GM18519 (cell line): ENCODE data around the gene SCT.
"Not testable (repeated sequence)": the region's sequence is repeated elsewhere in the genome, so short reads cannot be mapped to it uniquely, and the experiment has no call there.

Source experiments
- ATAC-seq: cut with Tn5 transposase; IDR thresholded peaks from one replicate; pipeline ENCODE4 v1.9.1; 2021; ENCODE audit warnings: mild to moderate bottlenecking, moderate library complexity; ENCODE audit not compliant: unreplicated experiment, low FRiP score

SCT gene, protein sequence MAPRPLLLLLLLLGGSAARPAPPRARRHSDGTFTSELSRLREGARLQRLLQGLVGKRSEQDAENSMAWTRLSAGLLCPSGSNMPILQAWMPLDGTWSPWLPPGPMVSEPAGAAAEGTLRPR

DNA sequence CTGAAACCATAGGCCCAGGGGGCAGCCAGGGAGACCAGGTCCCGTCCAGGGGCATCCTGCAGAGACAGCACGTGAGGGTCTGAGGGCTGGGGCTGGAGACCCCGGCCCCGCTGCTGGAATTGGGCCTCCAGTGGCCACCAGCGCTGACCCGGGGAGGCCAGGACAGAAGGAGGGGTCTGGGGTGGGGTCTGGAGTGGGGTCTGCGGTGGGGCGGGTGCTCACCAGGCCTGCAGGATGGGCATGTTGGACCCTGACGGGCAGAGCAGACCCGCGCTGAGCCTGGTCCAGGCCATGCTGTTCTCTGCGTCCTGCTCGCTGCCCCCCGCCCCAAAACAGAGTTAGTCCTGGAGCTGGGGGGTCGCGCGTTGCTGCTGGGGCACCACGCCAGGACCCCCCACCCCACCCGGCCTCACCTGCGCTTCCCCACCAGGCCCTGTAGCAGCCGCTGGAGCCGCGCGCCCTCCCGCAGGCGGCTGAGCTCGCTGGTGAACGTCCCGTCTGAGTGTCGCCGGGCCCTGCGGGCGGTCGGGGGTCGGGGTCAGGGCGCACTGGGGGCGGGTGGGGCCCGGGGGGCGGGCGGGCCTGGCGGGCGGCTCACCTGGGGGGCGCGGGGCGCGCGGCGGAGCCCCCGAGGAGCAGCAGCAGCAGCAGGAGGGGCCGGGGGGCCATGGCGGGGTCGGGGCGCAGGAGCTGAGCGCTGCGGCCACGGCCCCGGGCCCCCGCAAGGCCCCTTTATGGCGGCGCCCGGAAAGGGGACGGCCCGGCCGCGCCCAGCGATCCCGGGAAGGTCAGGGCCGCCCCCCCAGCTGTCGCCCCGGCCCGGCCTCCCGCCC lies at the start of gene SCT:
Gene SCT (minus strand): TSS at position 707 of the 833 bp plus-strand sequence. CDS start 38 bp downstream, at position 669.
- ATAC-seq: no peak

DNA sequence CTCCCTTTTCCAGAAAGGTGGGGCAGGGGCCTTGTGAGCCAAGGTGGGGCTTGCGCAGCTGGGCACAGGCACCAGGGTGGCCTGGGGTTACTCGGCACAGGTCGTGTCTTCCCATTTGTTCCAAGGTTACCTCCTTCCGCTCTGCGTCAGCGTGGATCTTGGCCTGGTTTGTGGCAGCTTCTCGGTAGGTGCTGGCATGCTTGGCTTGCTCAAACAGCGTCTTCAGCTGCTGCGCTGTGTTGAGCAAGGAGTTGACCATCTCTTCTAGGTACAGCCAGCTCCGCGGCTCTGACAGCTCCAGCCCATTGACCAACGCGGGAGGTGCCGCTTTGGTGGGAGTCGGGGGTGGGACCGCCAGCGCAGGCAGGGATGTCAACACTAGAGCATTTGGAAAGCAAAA lies 47.4 kb upstream of the SCT start:
- ATAC-seq: no peak

DNA sequence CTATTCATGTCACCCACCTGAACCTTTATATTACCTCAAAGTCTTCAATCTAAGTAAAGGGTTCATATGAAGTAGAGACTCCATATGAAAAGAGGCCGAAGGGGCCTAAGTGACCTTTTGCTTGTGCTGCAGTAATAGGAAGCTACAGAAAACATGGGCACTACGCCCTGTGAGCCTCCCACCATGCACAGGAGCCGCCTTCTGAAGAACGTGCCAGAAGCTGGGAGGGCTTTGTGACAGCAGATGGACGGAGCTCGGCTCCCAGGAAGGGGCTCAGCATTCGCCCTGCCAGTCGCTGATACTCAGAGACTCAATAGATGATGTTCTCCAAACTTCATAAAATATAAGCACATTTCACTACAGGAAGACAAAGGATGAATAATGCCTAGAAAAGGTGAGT lies 46.9 kb upstream of the SCT start:
- ATAC-seq: no peak

DNA sequence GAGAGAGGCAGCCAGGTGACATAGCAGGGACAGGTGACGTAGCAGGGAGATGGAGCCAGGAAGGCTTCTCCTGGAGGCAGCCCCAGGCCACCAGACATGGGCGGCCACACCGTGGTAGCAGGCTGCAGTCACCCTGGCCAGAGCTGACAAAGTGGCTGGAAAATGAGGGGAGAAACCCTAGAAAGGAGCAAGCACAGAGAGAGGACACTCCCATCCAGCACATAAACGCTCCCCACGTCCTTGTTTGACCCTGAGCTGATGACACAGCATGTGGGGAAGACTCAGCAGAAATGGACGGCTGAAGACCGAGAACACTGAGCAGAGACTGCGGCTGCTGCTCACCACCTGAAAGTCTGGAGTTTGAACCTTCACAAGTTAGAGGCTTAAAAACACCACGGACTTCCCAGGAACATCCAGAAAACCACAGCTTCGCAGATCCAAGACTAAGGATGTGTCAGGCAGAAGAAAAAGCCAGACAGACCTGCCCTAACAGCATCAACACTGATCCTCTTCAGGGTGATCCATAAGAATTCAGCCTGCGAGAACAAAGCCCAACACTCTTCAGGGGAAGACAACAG lies 38.8 kb upstream of the SCT start:
- ATAC-seq: no peak

DNA sequence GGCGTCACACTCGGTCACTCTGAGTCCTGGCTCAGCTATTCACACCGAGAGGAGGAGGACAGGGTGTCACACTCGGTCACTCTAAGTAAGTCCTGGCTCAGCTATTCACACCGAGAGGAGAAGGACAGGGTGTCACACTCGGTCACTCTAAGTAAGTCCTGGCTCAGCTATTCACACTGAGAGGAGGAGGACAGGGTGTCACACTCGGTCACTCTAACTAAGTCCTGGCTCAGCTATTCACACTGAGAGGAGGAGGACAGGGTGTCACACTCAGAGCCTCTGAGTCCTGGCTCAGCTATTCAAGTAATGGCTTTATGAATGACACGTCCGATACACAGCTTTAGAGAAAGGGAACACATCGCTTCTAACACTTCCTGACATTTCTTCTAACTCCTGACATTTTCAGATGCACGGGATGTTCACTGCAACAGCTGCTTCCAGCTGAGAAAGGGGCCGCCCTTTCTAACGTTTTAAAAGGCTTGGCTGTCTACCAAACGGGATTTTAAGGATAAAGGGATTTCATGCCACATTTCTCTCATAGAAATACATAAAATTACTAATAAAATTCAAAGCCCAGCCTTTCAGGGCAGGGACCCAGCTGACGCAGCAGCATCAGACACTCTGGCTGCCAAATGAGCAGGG lies 38.2 kb upstream of the SCT start:
- no peak for ATAC-seq

DNA sequence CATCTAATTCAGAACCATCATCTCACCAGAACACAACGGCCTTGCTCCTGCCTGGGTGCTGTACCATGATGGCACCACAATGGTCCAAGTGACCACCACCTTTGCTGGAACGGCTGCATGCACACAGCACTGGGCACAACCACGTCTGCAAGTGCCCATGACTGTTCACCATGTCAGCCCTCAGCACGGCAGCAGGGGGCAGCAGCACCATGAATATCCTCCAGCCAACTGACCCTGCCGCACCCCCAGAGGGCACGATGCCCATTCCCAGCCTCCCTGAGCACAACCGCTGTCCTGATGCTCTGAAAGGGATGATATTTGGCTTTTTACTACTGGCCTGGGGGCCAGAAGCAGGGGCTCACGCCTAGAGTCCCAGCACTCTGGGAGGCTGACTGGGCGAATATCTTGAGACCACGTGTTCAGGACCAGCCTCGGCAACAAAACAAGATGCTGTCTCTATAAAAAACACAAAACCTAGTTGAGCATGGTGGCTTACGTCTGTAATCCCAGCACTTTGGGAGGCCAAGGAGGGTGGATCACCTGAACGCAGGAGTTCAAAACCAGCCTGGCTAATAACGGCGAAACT lies 35.8 kb upstream of the SCT start:
- ATAC-seq: no peak

DNA sequence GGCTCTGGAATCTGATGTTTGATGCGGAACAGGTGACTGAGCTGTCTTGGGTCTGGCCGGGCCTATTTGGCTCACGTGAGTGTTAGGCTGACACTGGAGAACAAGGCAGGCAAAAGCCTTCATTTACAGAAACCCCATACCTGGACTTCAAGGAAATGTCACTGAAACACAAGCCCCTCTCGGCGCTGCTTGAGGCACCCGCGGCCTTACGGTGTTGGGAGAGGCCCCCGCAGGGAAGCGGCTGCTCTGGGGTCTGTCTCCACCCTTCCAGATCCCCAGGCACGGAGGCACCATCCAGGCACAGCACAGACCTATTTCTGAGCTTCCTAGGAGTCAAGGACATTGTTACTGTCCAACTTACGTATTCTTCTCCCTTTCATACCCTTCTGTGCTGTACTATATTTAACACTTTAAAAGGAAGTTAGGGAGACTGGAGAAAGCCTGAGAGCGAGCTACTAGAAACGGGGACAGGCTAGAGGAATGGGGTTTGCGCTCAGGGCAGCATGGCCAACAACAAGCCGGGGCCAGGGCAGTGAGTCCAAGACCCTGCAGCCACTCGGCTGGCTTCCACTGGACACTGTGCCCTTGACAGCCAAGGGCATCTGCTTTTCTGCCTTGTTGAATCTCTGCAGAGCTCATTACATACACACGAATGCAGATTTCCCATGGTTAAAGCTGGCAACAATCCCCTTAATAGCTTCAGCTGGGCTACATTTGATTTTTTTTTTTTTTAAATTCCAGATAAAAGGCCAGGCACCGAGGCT lies 33.9 kb upstream of the SCT start:
- ATAC-seq: no peak

DNA sequence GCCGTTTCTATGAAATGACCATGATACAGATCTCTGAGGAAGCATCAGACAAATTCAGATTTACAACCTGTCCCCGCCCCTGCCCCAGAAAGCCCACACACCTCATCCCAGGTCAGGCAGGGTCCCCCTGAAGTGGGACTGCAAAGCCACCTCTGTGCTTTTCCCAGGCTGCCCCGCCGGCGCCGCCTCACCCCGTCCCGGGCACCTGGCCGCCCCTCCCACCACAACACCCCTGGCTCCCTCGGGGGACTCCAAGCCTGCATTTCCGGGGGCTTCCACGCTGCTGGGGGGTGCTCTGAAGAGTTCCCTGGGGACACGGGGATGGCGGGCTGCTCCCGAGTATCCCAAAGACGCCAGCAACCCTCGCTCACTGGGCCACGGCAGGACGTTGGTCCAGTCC lies 33.3 kb upstream of the SCT start:
- ATAC-seq: no peak

DNA sequence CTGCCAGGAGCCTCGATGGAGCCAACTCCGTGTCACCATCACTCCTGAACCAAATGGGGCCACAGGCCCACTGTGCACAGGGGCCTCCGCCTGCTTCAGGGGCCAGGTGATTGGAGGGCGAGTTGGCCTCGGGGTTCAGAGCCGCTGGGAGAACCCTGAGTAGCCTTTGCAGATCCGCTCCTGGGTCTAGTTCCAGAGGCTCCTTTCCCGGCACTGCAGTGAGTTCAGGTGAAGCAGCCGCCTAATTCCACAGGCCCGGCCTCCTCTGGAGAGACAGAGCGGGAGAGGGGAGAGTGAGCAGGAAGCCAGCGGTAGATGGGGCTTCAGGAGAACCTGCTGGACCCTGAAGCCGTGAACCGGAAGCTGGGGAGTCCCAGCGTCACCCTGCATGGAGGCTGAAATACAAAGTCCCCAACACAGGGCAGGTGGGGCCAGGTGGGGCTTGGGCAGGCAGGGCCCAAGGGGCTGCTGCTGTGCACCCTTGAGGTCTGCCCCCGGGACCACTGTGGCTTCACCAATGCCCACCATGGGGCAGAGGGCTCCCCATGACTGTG lies 32.6 kb upstream of the SCT start:
- ATAC-seq: no peak

DNA sequence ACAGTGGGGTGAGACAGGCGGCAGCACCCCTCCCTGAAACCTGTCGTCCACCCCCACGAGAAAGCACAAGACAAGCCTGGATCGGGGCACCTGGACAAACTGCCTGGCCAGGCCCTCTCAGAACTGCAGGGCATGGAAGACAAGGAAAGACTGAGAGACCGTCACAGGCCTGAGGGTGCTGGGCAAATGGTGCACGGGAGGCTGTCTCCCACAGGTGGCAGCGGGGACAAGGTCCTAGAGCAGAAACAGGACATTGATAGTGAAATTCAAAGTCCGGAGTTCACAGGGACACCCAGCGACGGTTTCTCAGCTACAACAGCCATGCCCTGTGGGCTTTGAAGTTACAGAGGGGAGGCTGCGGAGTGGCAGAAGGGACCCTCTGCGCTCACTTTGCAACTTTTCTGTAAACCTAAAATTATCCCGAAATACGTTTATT lies 30.7 kb upstream of the SCT start:
- no peak for ATAC-seq

DNA sequence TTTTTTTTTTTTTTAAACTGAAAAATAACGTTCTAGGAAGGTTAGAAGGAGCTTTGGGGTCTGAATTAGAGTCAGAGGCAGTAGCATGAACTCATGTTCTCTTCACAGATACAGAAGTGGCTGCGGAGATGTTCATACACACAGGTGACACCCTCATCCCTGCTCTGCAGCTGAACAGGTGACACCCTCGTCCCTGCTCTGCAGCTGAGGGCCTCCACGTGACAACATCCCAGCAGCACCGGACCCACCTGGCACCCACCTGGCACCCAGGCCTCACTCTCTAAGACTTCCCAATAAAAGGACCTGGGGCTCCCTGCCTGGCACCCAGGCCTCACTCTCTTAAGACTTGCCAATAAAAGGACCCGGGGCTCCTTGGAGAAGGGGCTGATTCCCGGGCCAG lies 29.9 kb upstream of the SCT start:
- no peak for ATAC-seq

DNA sequence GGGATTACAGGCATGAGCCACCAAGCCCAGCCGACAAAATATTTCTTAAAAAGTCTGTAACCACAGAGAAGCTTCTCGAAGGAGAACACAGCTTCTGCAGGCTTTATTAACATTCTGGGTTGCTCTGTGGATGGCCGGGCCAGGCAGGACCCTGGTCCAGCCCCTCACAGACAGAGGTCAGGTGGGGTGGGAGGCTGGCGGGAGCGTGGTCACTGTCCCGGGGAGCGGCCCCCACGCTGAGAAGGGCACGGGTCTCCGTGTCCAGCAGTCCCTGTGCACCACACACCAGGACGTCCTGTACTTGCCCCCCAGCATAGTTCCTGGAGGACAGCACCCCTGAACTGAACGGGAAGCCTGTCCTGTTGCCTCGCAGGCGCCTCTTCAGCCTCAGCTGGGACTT lies 29.4 kb upstream of the SCT start:
- no peak for ATAC-seq

DNA sequence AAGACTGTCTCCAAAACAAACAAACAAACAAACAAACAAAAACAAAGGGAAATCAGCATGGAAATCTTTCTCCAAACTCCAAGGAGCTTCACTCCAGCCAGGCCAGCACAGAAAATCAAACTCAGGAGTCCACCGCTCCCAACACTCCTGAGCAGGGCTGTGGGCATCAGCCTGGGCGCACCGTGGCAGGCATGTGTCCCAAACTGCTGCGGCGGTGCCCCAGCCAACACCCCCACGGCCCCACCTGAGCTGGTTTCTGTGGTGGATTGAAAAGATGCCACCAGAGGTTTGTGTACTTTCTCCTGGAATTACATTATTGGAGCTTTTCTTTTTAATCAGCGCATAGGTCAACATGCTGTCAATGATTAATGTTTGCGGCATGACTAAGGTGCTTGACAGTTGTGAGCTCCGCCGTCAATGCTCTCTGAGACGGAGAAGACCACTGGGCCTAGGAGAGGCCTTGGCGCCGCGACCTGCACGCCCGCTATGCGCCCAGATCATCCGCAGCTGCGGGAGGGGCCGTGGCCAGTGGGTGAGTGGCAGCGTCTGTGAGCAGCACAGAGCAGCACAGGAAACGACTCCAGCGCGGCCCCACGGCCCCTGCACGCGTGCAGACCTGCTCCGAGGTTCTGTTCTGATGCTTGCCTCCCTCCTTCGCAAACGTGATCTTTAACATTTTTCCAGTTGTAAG lies 28.2 kb upstream of the SCT start:
- no peak for ATAC-seq

DNA sequence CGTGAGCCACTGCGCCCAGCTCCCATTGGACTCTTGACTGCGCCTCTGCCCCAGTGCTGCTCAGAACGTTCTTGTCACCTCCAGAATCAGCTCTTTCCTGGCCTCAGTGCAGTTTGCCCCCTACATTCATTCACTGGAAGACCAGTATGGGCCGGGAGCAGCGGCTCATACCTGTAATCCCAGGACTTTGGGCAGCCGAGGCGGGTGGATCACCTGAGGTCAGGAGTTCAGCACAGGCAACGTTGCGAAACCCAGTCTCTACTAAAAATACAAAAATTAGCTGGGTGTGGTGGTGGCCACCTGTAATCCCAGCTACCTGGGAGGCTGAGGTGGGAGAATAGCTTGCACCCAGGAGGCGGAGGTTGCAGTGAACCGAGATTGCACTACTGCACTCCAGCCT lies 27.5 kb upstream of the SCT start:
- ATAC-seq: not testable (repeated sequence)

DNA sequence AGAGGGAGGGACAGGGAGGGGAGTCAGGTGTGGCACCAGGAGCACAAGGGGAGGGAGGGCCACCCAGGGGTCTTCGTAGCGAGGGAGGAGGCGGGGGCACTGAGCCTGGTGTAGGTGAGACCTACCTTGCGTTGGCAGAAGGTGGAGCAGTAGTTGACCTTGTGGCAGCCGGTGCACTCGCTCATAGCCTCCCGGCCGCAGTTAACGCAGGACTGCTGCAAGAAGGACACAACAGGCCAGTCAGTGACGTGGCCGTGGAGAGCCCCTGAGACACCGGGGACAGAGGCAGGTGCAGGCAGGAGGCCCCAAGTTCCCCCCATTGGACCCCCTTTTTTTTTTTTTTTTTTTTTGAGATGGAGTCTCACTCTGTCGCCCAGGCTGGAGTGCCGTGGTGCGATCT lies 26.9 kb upstream of the SCT start:
- no peak for ATAC-seq

DNA sequence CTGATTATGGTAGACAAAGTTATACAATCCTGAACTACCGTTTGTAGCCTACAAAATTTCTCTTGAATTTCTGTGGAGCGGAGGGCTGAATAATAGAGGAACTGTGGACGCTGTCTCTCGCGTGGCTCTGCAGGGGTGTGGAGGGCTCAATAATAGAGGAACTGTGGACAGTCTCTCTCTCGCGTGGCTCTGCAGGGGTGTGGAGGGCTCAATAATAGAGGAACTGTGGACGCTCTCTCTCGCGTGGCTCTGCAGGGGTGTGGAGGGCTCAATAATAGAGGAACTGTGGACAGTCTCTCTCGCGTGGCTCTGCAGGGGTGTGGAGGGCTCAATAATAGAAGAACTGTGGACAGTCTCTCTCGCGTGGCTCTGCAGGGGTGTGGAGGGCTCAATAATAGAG lies 26.2 kb upstream of the SCT start:
- not testable (repeated sequence) for ATAC-seq

DNA sequence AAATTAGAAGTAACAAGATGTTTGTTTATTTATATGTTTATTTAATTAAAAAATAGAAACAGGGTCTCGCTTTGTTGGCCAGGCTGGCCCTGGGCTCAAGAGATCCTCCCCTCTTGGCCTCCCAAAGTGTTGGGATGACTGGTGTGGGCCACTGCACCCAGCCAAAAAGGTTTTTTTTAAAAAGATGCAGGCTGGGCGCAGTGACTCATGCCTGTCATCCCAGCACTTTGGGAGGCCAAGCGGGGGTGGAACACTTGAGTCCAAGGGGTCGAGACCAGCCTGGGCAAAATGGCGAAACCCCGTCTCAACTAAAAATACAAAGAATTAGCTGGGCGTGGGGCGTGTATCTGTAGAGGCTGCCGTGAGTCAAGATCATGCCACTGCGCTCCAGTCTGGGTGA lies 23.5 kb upstream of the SCT start:
- ATAC-seq: no peak

DNA sequence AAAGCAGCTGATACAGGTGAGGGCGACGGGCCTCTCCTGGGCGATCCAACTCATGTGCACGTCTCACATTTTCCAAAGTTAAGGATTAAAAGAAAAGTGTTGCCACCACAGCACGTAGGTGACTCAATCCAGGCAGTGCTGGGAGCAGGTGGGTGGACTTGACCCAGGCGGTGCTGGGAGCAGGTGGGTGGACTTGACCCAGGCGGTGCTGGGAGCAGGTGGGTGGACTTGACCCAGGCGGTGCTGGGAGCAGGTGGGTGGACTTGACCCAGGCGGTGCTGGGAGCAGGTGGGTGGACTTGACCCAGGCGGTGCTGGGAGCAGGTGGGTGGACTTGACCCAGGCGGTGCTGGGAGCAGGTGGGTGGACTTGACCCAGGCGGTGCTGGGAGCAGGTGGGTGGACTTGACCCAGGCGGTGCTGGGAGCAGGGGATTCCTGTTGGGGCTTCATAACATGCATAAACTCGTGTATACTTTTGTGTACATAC lies 20.7 kb upstream of the SCT start:
- ATAC-seq: not testable (repeated sequence)

DNA sequence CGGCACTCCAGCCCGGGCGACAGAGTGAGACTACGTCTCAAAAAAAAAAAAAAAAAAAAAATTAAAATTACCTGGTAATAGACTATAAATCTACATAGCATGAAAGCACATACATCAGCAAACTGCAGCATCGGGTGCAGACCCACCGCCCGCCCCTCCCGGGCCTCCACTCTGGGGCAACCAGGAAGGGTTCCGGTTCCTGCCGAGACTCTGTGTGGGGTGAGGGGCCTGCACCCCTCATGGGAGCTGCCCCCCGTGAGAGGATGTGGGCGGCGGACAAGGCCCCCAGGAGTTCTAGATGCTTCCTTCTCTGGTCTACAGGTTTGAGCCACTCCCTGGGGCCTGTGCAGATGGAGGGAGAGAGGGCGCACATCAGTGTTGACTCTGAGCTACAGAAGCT lies 19.2 kb upstream of the SCT start:
- ATAC-seq: no peak
